ENCODE measurements around the gene FAM163B.

The FAM163B gene

GRCh38 chr9:133581513-133582343, 27.5 kb downstream of the FAM163B start:
- TF ChIP-seq GATA3 (IDR thresholded peaks at IDR 0.05; ENCODE audit: low read depth, low read length) (no peak), GATA2 (IDR thresholded peaks at IDR 0.05; ENCODE audit: low read depth, low read length) (peak; percentile 45; the same call in 1 of the 2 replicates)

- TF ChIP-seq GATA3 (IDR thresholded peaks at IDR 0.05; ENCODE audit: low read depth, low read length) (no peak), GATA2 (IDR thresholded peaks at IDR 0.05; ENCODE audit: low read depth, low read length) (no peak)
These were observed 28.2 kb downstream of the FAM163B start for GRCh38 chr9:133581011-133581410.

- TF ChIP-seq GATA3 (IDR thresholded peaks at IDR 0.05; ENCODE audit: low read depth, low read length) (no peak), GATA2 (IDR thresholded peaks at IDR 0.05; ENCODE audit: low read depth, low read length) (no peak)
These were observed 28.8 kb downstream of the FAM163B start for GRCh38 chr9:133580419-133580738.

- TF ChIP-seq GATA2 (IDR thresholded peaks at IDR 0.05; ENCODE audit: low read depth, low read length) (no peak), GATA3 (IDR thresholded peaks at IDR 0.05; ENCODE audit: low read depth, low read length) (no peak)
These were observed 29.4 kb downstream of the FAM163B start for GRCh38 chr9:133579601-133580418.

GRCh38 chr9:133578524-133579441, 30.4 kb downstream of the FAM163B start:
- TF ChIP-seq GATA2 (IDR thresholded peaks at IDR 0.05; ENCODE audit: low read depth, low read length) (no peak), GATA3 (IDR thresholded peaks at IDR 0.05; ENCODE audit: low read depth, low read length) (no peak)

- no peak for TF ChIP-seq GATA2 (IDR thresholded peaks at IDR 0.05; ENCODE audit: low read depth, low read length)
- no peak for TF ChIP-seq GATA3 (IDR thresholded peaks at IDR 0.05; ENCODE audit: low read depth, low read length)
These were observed 31.5 kb downstream of the FAM163B start for GRCh38 chr9:133577737-133578112.

GRCh38 chr9:133576875-133577736, 32.1 kb downstream of the FAM163B start:
- no peak for TF ChIP-seq GATA3 (IDR thresholded peaks at IDR 0.05; ENCODE audit: low read depth, low read length)
- TF ChIP-seq GATA2 (IDR thresholded peaks at IDR 0.05; ENCODE audit: low read depth, low read length) = no peak

- TF ChIP-seq GATA3 (IDR thresholded peaks at IDR 0.05; ENCODE audit: low read depth, low read length) = no peak
- TF ChIP-seq GATA2 (IDR thresholded peaks at IDR 0.05; ENCODE audit: low read depth, low read length) = no peak
These were observed 32.9 kb downstream of the FAM163B start for GRCh38 chr9:133576031-133576874.

- no peak for TF ChIP-seq GATA3 (IDR thresholded peaks at IDR 0.05; ENCODE audit: low read depth, low read length)
- no peak for TF ChIP-seq GATA2 (IDR thresholded peaks at IDR 0.05; ENCODE audit: low read depth, low read length)
These were observed 33.8 kb downstream of the FAM163B start for GRCh38 chr9:133575186-133576030.

GRCh38 chr9:133574771-133575170, 34.4 kb downstream of the FAM163B start:
- TF ChIP-seq GATA3 (IDR thresholded peaks at IDR 0.05; ENCODE audit: low read depth, low read length) (no peak), GATA2 (IDR thresholded peaks at IDR 0.05; ENCODE audit: low read depth, low read length) (no peak)

- TF ChIP-seq GATA3 (IDR thresholded peaks at IDR 0.05; ENCODE audit: low read depth, low read length) (no peak), GATA2 (IDR thresholded peaks at IDR 0.05; ENCODE audit: low read depth, low read length) (no peak)
These were observed 35.2 kb downstream of the FAM163B start for GRCh38 chr9:133573791-133574515.
